WTC11 (cell line): ENCODE measurements around the gene MRPL23. TPM values are rescaled to one million over a fixed set of nuclear protein-coding genes. Genes with fewer than 3 reads are reported as not detected.
A peak's percentile ranks its signal among the peaks of the same experiment; 100 is the strongest.

Experiments
- ATAC-seq: fragments of 200-7000 bp; cut with Tn5 transposase; 2 replicates; pipeline ENCODE4 v1.10.0; 2021; ENCODE audit warnings: mild to moderate bottlenecking, moderate library complexity
- CTCF ChIA-PET: fragments of 300-600 bp; sonication (Branson Sonifier 250); formaldehyde crosslinking; loops from one replicate; lab custom pipeline; 2021; ENCODE audit warnings: antibody characterized with exemption; lab: Charles Lee
- POLR2A ChIA-PET: fragments of 350-600 bp; sonication (Branson Sonifier 250); formaldehyde crosslinking; loops from one replicate; lab custom pipeline; 2021; ENCODE audit warnings: antibody characterized with exemption; lab: Charles Lee
- DNase-seq: peaks from one replicate; pipeline ENCODE4 v3.0.0; 2021; ENCODE audit warnings: low spot score
- H3K27ac Mint-ChIP-seq: 2 replicates; pipeline ENCODE4 v1.8.0; 2021; ENCODE audit warnings: mixed read lengths
- H3K27me3 Mint-ChIP-seq: 2 replicates; pipeline ENCODE4 v1.8.0; 2021; ENCODE audit warnings: low read depth, mild to moderate bottlenecking, moderate library complexity, mixed read lengths
- H3K36me3 Mint-ChIP-seq: 2 replicates; pipeline ENCODE4 v1.8.0; 2021; ENCODE audit warnings: mixed read lengths
- H3K4me1 Mint-ChIP-seq: 2 replicates; pipeline ENCODE4 v1.8.0; 2022; ENCODE audit warnings: mixed read lengths
- H3K4me3 Mint-ChIP-seq: 2 replicates; pipeline ENCODE4 v1.8.0; 2021; ENCODE audit warnings: mild to moderate bottlenecking, moderate library complexity, mixed read lengths
- H3K9me3 Mint-ChIP-seq: 2 replicates; pipeline ENCODE4 v1.8.0; 2021; ENCODE audit warnings: mixed read lengths
- ATF1 ChIP-seq: sonication (generic); formaldehyde crosslinking; IDR thresholded peaks from 2 replicates; pipeline ENCODE4 v1.8.1; 2023; ENCODE audit warnings: mild to moderate bottlenecking, moderate library complexity, missing genetic modification reagents
- SMAD3 ChIP-seq: sonication (generic); formaldehyde crosslinking; IDR thresholded peaks from 2 replicates; pipeline ENCODE4 v1.8.0; 2022; ENCODE audit warnings: missing genetic modification reagents, mild to moderate bottlenecking, borderline replicate concordance
- ZNF232 ChIP-seq: sonication (generic); formaldehyde crosslinking; IDR thresholded peaks from 2 replicates; pipeline ENCODE4 v1.8.0; 2022; ENCODE audit warnings: mild to moderate bottlenecking, missing genetic modification reagents
- ZNF317 ChIP-seq: sonication (generic); formaldehyde crosslinking; IDR thresholded peaks from 2 replicates; pipeline ENCODE4 v1.8.1; 2023; ENCODE audit warnings: low read depth, mild to moderate bottlenecking, moderate library complexity, missing genetic modification reagents, borderline replicate concordance
- ZNF671 ChIP-seq: fragments of 250-450 bp; sonication (Bioruptor Pico); IDR thresholded peaks from 2 replicates; pipeline ENCODE4 v1.8.0; 2021; ENCODE audit warnings: mild to moderate bottlenecking
- total RNA-seq: library from RNA; stranded (reverse); gene quantifications from 3 replicates; pipeline ENCODE4 v1.2.3, GENCODE V29; 2021
- TF ChIP-seq, protein P1 (sequence below): fragments of 250-450 bp; sonication (Bioruptor Pico); IDR thresholded peaks from 2 replicates; pipeline ENCODE4 v1.9.0; 2021; ENCODE audit warnings: mild to moderate bottlenecking
- TF ChIP-seq, protein P2 (sequence below): sonication (generic); formaldehyde crosslinking; IDR thresholded peaks from 2 replicates; pipeline ENCODE4 v1.8.0; 2023; ENCODE audit warnings: missing genetic modification reagents, mild to moderate bottlenecking, borderline replicate concordance

MRPL23 gene
- total RNA-seq, 1 experiment from 2014 or later = 73.0 TPM

GRCh38 chr11:2002807-2003206 lies 55.7 kb downstream of the MRPL23 start (continued):
- TF ChIP-seq ATF1 = no peak

DNA sequence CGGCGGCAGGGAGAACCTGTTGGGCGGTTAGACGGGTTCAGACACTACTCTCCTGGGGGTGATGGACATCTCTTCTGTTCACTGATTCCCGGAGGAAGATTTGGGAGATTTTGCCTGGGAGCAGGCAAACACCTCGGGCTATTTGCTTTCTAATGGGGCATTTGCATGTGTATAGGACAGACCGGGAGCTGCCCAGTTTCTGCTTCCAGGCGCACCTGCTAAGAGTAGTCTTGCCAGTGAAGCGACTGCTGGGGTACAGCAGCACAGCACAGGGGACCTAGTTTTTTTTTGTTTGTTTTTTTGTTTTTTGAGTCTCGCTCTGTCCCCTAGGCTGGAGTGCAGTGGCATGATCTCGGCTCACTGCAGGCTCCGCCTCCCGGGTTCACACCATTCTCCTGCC lies 57.3 kb downstream of the MRPL23 start:
- POLR2A ChIA-PET = interaction anchor here (0.6 kb wide), 1 partner anchor 352 kb away, joined by 3 read pairs; no protein-coding TSS in a partner anchor
- DNase-seq = no peak
- CTCF ChIA-PET = interaction anchor here (0.7 to 4.9 kb wide), 10 partner anchors 25 to 352 kb away, joined by 3 to 159 read pairs (median 5); no protein-coding TSS in a partner anchor
- H3K4me1 Mint-ChIP-seq = no peaks in the 10 kb centered on the region
- H3K36me3 Mint-ChIP-seq = no peaks in the 10 kb centered on the region
- no peak overlapping the region for H3K4me3 Mint-ChIP-seq
- H3K27ac Mint-ChIP-seq = no peak overlapping the region
- peak; percentile 85 for ATAC-seq
- no peak for TF ChIP-seq ZNF232
- no peak for TF ChIP-seq ZNF671
- TF ChIP-seq, protein P1, sequence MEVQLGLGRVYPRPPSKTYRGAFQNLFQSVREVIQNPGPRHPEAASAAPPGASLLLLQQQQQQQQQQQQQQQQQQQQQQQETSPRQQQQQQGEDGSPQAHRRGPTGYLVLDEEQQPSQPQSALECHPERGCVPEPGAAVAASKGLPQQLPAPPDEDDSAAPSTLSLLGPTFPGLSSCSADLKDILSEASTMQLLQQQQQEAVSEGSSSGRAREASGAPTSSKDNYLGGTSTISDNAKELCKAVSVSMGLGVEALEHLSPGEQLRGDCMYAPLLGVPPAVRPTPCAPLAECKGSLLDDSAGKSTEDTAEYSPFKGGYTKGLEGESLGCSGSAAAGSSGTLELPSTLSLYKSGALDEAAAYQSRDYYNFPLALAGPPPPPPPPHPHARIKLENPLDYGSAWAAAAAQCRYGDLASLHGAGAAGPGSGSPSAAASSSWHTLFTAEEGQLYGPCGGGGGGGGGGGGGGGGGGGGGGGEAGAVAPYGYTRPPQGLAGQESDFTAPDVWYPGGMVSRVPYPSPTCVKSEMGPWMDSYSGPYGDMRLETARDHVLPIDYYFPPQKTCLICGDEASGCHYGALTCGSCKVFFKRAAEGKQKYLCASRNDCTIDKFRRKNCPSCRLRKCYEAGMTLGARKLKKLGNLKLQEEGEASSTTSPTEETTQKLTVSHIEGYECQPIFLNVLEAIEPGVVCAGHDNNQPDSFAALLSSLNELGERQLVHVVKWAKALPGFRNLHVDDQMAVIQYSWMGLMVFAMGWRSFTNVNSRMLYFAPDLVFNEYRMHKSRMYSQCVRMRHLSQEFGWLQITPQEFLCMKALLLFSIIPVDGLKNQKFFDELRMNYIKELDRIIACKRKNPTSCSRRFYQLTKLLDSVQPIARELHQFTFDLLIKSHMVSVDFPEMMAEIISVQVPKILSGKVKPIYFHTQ (CRISPR knock-in tag) = no peak
- TF ChIP-seq SMAD3 (CRISPR knock-in tag) = no peak
- TF ChIP-seq, protein P2, sequence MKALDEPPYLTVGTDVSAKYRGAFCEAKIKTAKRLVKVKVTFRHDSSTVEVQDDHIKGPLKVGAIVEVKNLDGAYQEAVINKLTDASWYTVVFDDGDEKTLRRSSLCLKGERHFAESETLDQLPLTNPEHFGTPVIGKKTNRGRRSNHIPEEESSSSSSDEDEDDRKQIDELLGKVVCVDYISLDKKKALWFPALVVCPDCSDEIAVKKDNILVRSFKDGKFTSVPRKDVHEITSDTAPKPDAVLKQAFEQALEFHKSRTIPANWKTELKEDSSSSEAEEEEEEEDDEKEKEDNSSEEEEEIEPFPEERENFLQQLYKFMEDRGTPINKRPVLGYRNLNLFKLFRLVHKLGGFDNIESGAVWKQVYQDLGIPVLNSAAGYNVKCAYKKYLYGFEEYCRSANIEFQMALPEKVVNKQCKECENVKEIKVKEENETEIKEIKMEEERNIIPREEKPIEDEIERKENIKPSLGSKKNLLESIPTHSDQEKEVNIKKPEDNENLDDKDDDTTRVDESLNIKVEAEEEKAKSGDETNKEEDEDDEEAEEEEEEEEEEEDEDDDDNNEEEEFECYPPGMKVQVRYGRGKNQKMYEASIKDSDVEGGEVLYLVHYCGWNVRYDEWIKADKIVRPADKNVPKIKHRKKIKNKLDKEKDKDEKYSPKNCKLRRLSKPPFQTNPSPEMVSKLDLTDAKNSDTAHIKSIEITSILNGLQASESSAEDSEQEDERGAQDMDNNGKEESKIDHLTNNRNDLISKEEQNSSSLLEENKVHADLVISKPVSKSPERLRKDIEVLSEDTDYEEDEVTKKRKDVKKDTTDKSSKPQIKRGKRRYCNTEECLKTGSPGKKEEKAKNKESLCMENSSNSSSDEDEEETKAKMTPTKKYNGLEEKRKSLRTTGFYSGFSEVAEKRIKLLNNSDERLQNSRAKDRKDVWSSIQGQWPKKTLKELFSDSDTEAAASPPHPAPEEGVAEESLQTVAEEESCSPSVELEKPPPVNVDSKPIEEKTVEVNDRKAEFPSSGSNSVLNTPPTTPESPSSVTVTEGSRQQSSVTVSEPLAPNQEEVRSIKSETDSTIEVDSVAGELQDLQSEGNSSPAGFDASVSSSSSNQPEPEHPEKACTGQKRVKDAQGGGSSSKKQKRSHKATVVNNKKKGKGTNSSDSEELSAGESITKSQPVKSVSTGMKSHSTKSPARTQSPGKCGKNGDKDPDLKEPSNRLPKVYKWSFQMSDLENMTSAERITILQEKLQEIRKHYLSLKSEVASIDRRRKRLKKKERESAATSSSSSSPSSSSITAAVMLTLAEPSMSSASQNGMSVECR (CRISPR knock-in tag) = no peak
- TF ChIP-seq ZNF317 (CRISPR knock-in tag) = no peak
- TF ChIP-seq, all 79 proteins: peak for 0
- Mint-ChIP-seq H3K27me3 (no peaks in the 10 kb centered on the region), H3K9me3 (no peaks in the 10 kb centered on the region)

Other genes with a start within 250 kb of the MRPL23 start
- gene IFITM10, start 196.7 kb upstream of the MRPL23 start, total RNA-seq = 0.80 to 1.7 TPM (median 1.3 TPM) in 3 replicates
- 194 to 199 TPM (median 198 TPM) in 3 replicates for gene CTSD, start 183.4 kb upstream of the MRPL23 start, total RNA-seq
- 0.37 TPM in 1 of 3 replicates, not detected in the others for gene SYT8, start 112.3 kb upstream of the MRPL23 start, total RNA-seq
- 0.41 TPM in 1 of 3 replicates, not detected in the others for gene TNNI2, start 108.4 kb upstream of the MRPL23 start, total RNA-seq
- 0.77 to 1.7 TPM (median 1.0 TPM) in 3 replicates for gene LSP1, start 94.2 kb upstream of the MRPL23 start, total RNA-seq
- gene PRR33, start 55.4 kb upstream of the MRPL23 start, total RNA-seq = not detected in 3 replicates
- not detected in 3 replicates for gene TNNT3, start 27.6 kb upstream of the MRPL23 start, total RNA-seq
- 9.8 to 12.7 TPM (median 11.7 TPM) in 3 replicates for gene H19, start 50.5 kb downstream of the MRPL23 start, total RNA-seq
- gene IGF2, start 192.1 kb downstream of the MRPL23 start, total RNA-seq = 1.5 to 2.7 TPM (median 2.6 TPM) in 3 replicates
- gene INS, start 213.9 kb downstream of the MRPL23 start, total RNA-seq = 0.44 to 0.62 TPM in 2 of 3 replicates, not detected in the other
- gene TH, start 224.5 kb downstream of the MRPL23 start, total RNA-seq = 0.16 TPM in 1 of 3 replicates, not detected in the others